K562 (cell line): ENCODE data around the gene POU2F1. TPM values are rescaled to one million over a fixed set of nuclear protein-coding genes. Genes with fewer than 3 reads are reported as not detected.
A peak's percentile ranks its signal among the peaks of the same experiment; 100 is the strongest.

Experiments used
- ATAC-seq: fragments of 200-7000 bp; cut with Tn5 transposase; 3 replicates; pipeline ENCODE4 v1.9.1; 2020; ENCODE audit warnings: moderate library complexity
- BruUV-seq: library from RNA; stranded (reverse); fragments of 400-500 nt; replicated peaks from 2 replicates; lab custom pipeline; 2021; lab: Mats Ljungman, UMichigan
- CTCF ChIA-PET: fragments of 300-600 bp; formaldehyde crosslinking; extraction: SDS; loops from one replicate; lab custom pipeline; 2021; ENCODE audit warnings: low intra/inter-chr PET ratio; lab: Yijun Ruan, JAX
- POLR2A ChIA-PET: fragments of 300-600, 350-650 bp; sonication (Branson Sonifier 250); formaldehyde crosslinking; extraction: SDS; loops from one replicate; lab custom pipeline; 2021; ENCODE audit warnings: antibody characterized with exemption, inconsistent platforms; lab: Yijun Ruan, JAX
- DNase-seq, 4 experiments: peaks; one replicate each; pipeline versions ENCODE4 v3.0.0 to v3.0.0-alpha.2; 2011 to 2018; ENCODE audit warnings: low spot score in 3 of 4, mixed read lengths in 3 of 4; ENCODE audit errors: extremely low read depth in 1 of 4
- FAIRE-seq: peaks from 2 replicates; lab custom pipeline; 2011; peaks lifted over from hg19 to GRCh38; lab: Jason Lieb, UNC
- H2AFZ ChIP-seq: 2 replicates; pipeline ENCODE4 v1.6.0; 2011; ENCODE audit warnings: low read depth, low read length, control low read depth, inconsistent platforms
- H3K27ac ChIP-seq: fragments of 200-600 bp; 3 replicates; pipeline ENCODE4 v1.8.0; 2011; ENCODE audit warnings: low read depth, mild to moderate bottlenecking, control low read depth, inconsistent platforms, low read length, moderate library complexity, mixed read lengths; ENCODE audit errors: extremely low read depth
- H3K27me3 ChIP-seq, 2 experiments: fragments of 300-600 bp in 1 of 2; 2 replicates in 1 of 2; 3 replicates in 1 of 2; pipeline versions ENCODE4 v1.6.0 to v1.8.0; 2011; ENCODE audit warnings: inconsistent platforms in 2 of 2, low read length in 2 of 2, mild to moderate bottlenecking in 1 of 2, mixed read lengths in 1 of 2, moderate library complexity in 1 of 2; ENCODE audit not compliant: control insufficient read depth in 2 of 2, insufficient read depth in 2 of 2
- H3K36me3 ChIP-seq: fragments of 300-600 bp; 3 replicates; pipeline ENCODE4 v1.8.0; 2011; ENCODE audit warnings: mild to moderate bottlenecking, low read length, inconsistent platforms; ENCODE audit not compliant: control insufficient read depth, insufficient read depth
- H3K4me1 ChIP-seq, 2 experiments: fragments of 200-600 bp in 1 of 2; replicated peaks in 1 of 2; 2 replicates in 1 of 2; 3 replicates in 1 of 2; pipeline versions ENCODE4 v1.5.1 to v1.8.0; 2011; ENCODE audit warnings: inconsistent platforms in 2 of 2, low read length in 2 of 2, mild to moderate bottlenecking in 1 of 2, mixed read lengths in 1 of 2, moderate library complexity in 1 of 2; ENCODE audit not compliant: control insufficient read depth in 2 of 2, insufficient read depth in 2 of 2
- H3K4me2 ChIP-seq: 2 replicates; pipeline ENCODE4 v1.6.1; 2011; ENCODE audit warnings: low read length, control low read depth, inconsistent platforms, mixed read lengths; ENCODE audit not compliant: insufficient read depth
- H3K4me3 ChIP-seq: fragments of 200-600 bp; sonication (generic), shearing (Covaris generic); 2 replicates; pipeline ENCODE4 v1.5.1; 2016; ENCODE audit warnings: control low read depth, inconsistent platforms
- H3K79me2 ChIP-seq: fragments of 200-600 bp; 3 replicates; pipeline ENCODE4 v1.8.0; 2011; ENCODE audit warnings: low read length, inconsistent platforms; ENCODE audit not compliant: control insufficient read depth, insufficient read depth
- H3K9ac ChIP-seq, 2 experiments: 2 replicates each; pipeline versions ENCODE4 v1.6.0 to v1.6.1; 2011; ENCODE audit warnings: low read depth in 2 of 2, low read length in 2 of 2, control low read depth in 1 of 2, inconsistent platforms in 1 of 2, mild to moderate bottlenecking in 1 of 2, mixed read lengths in 1 of 2; ENCODE audit not compliant: insufficient read depth in 1 of 2
- H3K9me1 ChIP-seq: one replicate; pipeline ENCODE4 v1.6.0; 2011; ENCODE audit warnings: inconsistent platforms, mild to moderate bottlenecking, low read length, moderate library complexity; ENCODE audit not compliant: control insufficient read depth, insufficient read depth
- H3K9me3 ChIP-seq: replicated peaks from 2 replicates; pipeline ENCODE4 v1.5.1; 2011; ENCODE audit warnings: low read depth, low read length, inconsistent platforms; ENCODE audit not compliant: control insufficient read depth, insufficient read depth
- H4K20me1 ChIP-seq: replicated peaks from 2 replicates; pipeline ENCODE4 v1.6.1; 2011; ENCODE audit warnings: low read length, inconsistent platforms, mixed read lengths; ENCODE audit not compliant: control insufficient read depth, insufficient read depth
- ARID1B ChIP-seq: fragments of 450-650 bp; IDR thresholded peaks from 2 replicates; pipeline ENCODE4 v1.6.1; 2016; ENCODE audit warnings: antibody characterized with exemption, mild to moderate bottlenecking, inconsistent platforms
- CBFA2T3 ChIP-seq: fragments of 450-650 bp; IDR thresholded peaks from 2 replicates; pipeline ENCODE4 v1.6.1; 2017
- CXXC5 ChIP-seq: fragments of 250-450 bp; sonication (Bioruptor Pico); IDR thresholded peaks from 2 replicates; pipeline ENCODE4 v1.8.0; 2022; ENCODE audit warnings: inconsistent platforms, mild to moderate bottlenecking, moderate library complexity
- EHMT2 ChIP-seq: fragments of 450-650 bp; IDR thresholded peaks from 2 replicates; pipeline ENCODE4 v1.6.1; 2018; ENCODE audit warnings: antibody characterized with exemption
- EP300 ChIP-seq: IDR thresholded peaks from 2 replicates; pipeline ENCODE4 v1.6.1; 2012; ENCODE audit warnings: low read length, improper control_type of control experiment
- MAFG ChIP-seq: fragments of 450-650 bp; conservative IDR thresholded peaks from 2 replicates; pipeline ENCODE4 v1.6.1; 2016; ENCODE audit warnings: missing genetic modification characterization, missing compliant biosample characterization
- POLR2H ChIP-seq: IDR thresholded peaks from 2 replicates; pipeline ENCODE4 v1.6.1; 2016; ENCODE audit warnings: missing genetic modification characterization, low read depth, mild to moderate bottlenecking, control low read depth, missing compliant biosample characterization, moderate library complexity
- RFX1 ChIP-seq: fragments of 450-650 bp; IDR thresholded peaks from 2 replicates; pipeline ENCODE4 v1.6.1; 2016; ENCODE audit warnings: mild to moderate bottlenecking, moderate library complexity
- ZNF23 ChIP-seq: fragments of 250-450 bp; sonication (Bioruptor Pico); IDR thresholded peaks from 2 replicates; pipeline ENCODE4 v1.4.0; 2020; ENCODE audit warnings: mild to moderate bottlenecking
- ZNF316 ChIP-seq: fragments of 450-650 bp; IDR thresholded peaks from 2 replicates; pipeline ENCODE4 v1.6.1; 2016
- WGBS: fragments of 100-300 bp; shearing (Covaris generic); methylation state at CpG from one replicate; pipeline ENCODE4 v1.1.6; 2016; ENCODE audit warnings: low coverage, mixed read lengths; ENCODE audit not compliant: insufficient coverage; ENCODE audit errors: missing lambda C conversion rate; 5-methylcytosine and 5-hydroxymethylcytosine counted together
- in situ Hi-C: fragments of 300-500 bp; cut with MboI; formaldehyde crosslinking; loops from 4 replicates; pipeline ENCODE4 v1.15.0; 2018; ENCODE audit warnings: inconsistent platforms, mixed read lengths
- intact Hi-C: fragments of 100-400 bp; cut with micrococcal nuclease; formaldehyde crosslinking; loops from 2 replicates; pipeline ENCODE4 v1.14.2; 2022
- polyA plus RNA-seq, 8 experiments: library from polyadenylated mRNA; depleted of rRNA in 4 of 8; stranded (reverse) in 5 of 8; unstranded in 3 of 8; fragments of >200 nt; fragmentation: Nextera tagmentation in 2 of 8; fragmentation: Illumina TruSeq in 1 of 8; extraction: Ambion mirVana in 2 of 8; extraction: Trizol in 1 of 8; gene quantifications; 2 replicates each; pipeline versions ENCODE4 v1.2.1 to v1.2.3, GENCODE V29; 2011 to 2014; ENCODE audit warnings: inconsistent platforms in 1 of 8, missing spikeins in 1 of 8
- total RNA-seq, 7 experiments: library from RNA; depleted of rRNA in 6 of 7; stranded (reverse); fragments of >200 nt in 6 of 7; fragmentation: Illumina TruSeq in 2 of 7; extraction: Trizol in 2 of 7; gene quantifications; 2 replicates each; pipeline versions ENCODE4 v1.2.1 to v1.2.3, GENCODE V29; 2011 to 2021; ENCODE audit warnings: low replicate concordance in 1 of 7
- TF ChIP-seq, protein P1 (sequence below): sonication (generic); formaldehyde crosslinking; IDR thresholded peaks from 2 replicates; pipeline ENCODE4 v1.8.0; 2022; ENCODE audit warnings: missing genetic modification reagents, mild to moderate bottlenecking, moderate library complexity, borderline replicate concordance
- TF ChIP-seq, protein P2 (sequence below): sonication (generic); formaldehyde crosslinking; IDR thresholded peaks from 2 replicates; pipeline ENCODE4 v1.8.0; 2022; ENCODE audit warnings: missing genetic modification reagents, mild to moderate bottlenecking, borderline replicate concordance
- TF ChIP-seq, protein P3 (sequence below): fragments of 450-650 bp; IDR thresholded peaks from 2 replicates; pipeline ENCODE4 v1.6.1; 2014; ENCODE audit warnings: low read depth, mild to moderate bottlenecking, moderate library complexity, borderline replicate concordance

POU2F1 gene
- total and polyA plus RNA-seq, 9 of the 15 experiments (the other 6 are each of a cell fraction or from before 2014, with no cell fraction given) = 2.6 to 22.3 (median 8.8) TPM

DNA sequence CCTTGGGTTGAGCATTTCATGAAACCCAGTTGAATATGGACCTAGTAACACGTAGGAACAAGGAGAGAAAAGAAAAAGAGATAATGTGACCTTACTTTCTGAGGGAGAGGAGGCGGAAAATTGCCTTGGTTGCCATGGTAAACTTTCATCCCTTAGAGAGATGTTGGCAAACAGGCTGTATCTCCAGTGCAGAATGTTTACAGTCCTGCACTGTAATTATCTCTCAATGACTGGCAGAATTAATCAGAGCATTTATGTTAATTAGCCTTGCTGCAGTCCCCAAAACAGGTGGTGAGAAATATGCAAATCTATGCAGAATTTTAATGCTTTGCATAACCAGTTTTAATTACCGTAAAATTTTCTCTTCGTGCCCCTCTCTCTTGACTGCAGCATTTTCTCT is 150.3 kb downstream of the POU2F1 start:
- DNase-seq (no peak), ATAC-seq (no peak), FAIRE-seq (no peak)
- Histone ChIP-seq H3K4me1 (peaks cover 4 to 6% of the 10 kb centered on the region in 2 experiments; a peak in 4 of 5 replicates), H3K9me1 (no peaks in the 10 kb centered on the region), H3K36me3 (peaks cover 5% of the 10 kb centered on the region; the same call in 1 of the 3 replicates), H3K9me3 (no peaks in the 10 kb centered on the region), H3K4me3 (no peak overlapping the region), H3K79me2 (no peaks in the 10 kb centered on the region), H2AFZ (no peak overlapping the region), H3K9ac (no peak overlapping the region), H3K4me2 (no peak overlapping the region), H3K27ac (no peak overlapping the region), H3K27me3 (no peaks in the 10 kb centered on the region), H4K20me1 (no peaks in the 10 kb centered on the region)
- intact Hi-C loops (no loop called here), in situ Hi-C loops (no loop called here)
- WGBS = 74% methylated on average over 4 of the region's 4 CpGs
- TF ChIP-seq RFX1 = peak; percentile 32; the same call in 1 of the 2 replicates
- TF ChIP-seq, protein P1, sequence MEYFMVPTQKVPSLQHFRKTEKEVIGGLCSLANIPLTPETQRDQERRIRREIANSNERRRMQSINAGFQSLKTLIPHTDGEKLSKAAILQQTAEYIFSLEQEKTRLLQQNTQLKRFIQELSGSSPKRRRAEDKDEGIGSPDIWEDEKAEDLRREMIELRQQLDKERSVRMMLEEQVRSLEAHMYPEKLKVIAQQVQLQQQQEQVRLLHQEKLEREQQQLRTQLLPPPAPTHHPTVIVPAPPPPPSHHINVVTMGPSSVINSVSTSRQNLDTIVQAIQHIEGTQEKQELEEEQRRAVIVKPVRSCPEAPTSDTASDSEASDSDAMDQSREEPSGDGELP (CRISPR knock-in tag) = no peak
- TF ChIP-seq MAFG (tag) = peak; percentile 41; the same call in 1 of the 2 replicates
- TF ChIP-seq ZNF316 = peak; percentile 35
- ChIA-PET CTCF (interaction anchor here (0.6 kb wide), 1 partner anchor 479 kb away, joined by 3 read pairs; no protein-coding TSS in a partner anchor), POLR2A (interaction anchor here (1.2 to 1.4 kb wide), 2 partner anchors 9 to 13 kb away, joined by 4 to 6 read pairs; no protein-coding TSS in a partner anchor)
- BruUV-seq = no TSS peak

DNA sequence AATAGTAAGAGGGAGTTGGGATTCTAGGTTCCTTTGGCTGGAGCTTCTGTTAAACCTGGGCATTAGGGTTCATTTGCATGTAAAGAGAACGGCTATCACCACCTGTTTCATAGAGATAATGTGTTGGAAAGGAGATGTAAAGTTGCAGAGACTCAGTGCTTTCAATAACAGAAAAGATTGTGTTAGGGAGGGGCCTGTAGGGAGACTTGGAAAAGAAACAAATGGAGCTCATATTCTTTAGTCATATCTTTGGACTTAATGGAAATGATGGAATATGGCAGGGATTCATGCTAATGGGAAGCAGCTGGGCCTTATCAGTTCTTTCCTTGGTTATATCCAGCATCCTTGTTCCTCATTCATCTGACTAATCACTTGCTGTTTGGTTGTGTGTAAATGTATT is 152.7 kb downstream of the POU2F1 start:
- Histone ChIP-seq H3K9me1 (no peaks in the 10 kb centered on the region), H3K79me2 (no peaks in the 10 kb centered on the region), H3K27ac (no peak overlapping the region), H3K9me3 (no peaks in the 10 kb centered on the region), H3K4me1 (peaks cover 4 to 6% of the 10 kb centered on the region in 2 experiments; a peak in 4 of 5 replicates), H3K4me3 (no peak overlapping the region), H3K27me3 (no peaks in the 10 kb centered on the region), H4K20me1 (no peaks in the 10 kb centered on the region), H3K4me2 (no peak overlapping the region), H2AFZ (no peak overlapping the region), H3K9ac (no peak overlapping the region), H3K36me3 (0 out of 3 replicates have a peak, but pooled peaks cover 3% of the 10 kb centered on the region)
- 0% methylated on average over 1 of the region's 1 CpG for WGBS
- intact Hi-C loops = no loop called here
- ATAC-seq (peak; percentile 77), DNase-seq (peak in 3 of 4 experiments; percentile 17 to 30 (median 21)), FAIRE-seq (peak; percentile 46)
- POLR2A ChIA-PET = interaction anchor here (0.6 to 1.1 kb wide), 4 partner anchors 11 to 329 kb away, joined by 3 to 5 read pairs (median 3); partner anchors contain the start of gene POU2F1
- BruUV-seq = no TSS peak
- in situ Hi-C loops = no loop called here
- CTCF ChIA-PET = no interaction called here
- TF ChIP-seq, protein P2, sequence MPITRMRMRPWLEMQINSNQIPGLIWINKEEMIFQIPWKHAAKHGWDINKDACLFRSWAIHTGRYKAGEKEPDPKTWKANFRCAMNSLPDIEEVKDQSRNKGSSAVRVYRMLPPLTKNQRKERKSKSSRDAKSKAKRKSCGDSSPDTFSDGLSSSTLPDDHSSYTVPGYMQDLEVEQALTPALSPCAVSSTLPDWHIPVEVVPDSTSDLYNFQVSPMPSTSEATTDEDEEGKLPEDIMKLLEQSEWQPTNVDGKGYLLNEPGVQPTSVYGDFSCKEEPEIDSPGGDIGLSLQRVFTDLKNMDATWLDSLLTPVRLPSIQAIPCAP (CRISPR knock-in tag) = no peak
- TF ChIP-seq EHMT2 (peak; percentile 23; the same call in 1 of the 2 replicates), POLR2H (no peak), ZNF23 (no peak), CXXC5 (0 out of 2 replicates have a peak, but pooled peaks have one; percentile 13), ARID1B (peak; percentile 78), EP300 (0 out of 2 replicates have a peak, but pooled peaks have one; percentile 14), CBFA2T3 (peak; percentile 49; the same call in 1 of the 2 replicates)
- TF ChIP-seq, protein P3, sequence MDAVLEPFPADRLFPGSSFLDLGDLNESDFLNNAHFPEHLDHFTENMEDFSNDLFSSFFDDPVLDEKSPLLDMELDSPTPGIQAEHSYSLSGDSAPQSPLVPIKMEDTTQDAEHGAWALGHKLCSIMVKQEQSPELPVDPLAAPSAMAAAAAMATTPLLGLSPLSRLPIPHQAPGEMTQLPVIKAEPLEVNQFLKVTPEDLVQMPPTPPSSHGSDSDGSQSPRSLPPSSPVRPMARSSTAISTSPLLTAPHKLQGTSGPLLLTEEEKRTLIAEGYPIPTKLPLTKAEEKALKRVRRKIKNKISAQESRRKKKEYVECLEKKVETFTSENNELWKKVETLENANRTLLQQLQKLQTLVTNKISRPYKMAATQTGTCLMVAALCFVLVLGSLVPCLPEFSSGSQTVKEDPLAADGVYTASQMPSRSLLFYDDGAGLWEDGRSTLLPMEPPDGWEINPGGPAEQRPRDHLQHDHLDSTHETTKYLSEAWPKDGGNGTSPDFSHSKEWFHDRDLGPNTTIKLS = no peak
